SK-N-DZ (cell line): ENCODE measurements around the gene ALKBH7. TPM values are rescaled to one million over a fixed set of nuclear protein-coding genes. Genes with fewer than 3 reads are reported as not detected.
"Not testable (repeated sequence)": the region's sequence is repeated elsewhere in the genome, so short reads cannot be mapped to it uniquely, and the experiment has no call there.

ENCODE experiments used
- DNase-seq: peaks from one replicate; pipeline ENCODE4 v3.0.0-alpha.2; 2015; ENCODE audit warnings: low spot score
- polyA plus RNA-seq, 2 experiments: library from polyadenylated mRNA; depleted of rRNA; stranded (reverse); fragments of >200 nt; gene quantifications; 2 replicates each; pipeline ENCODE4 v1.2.3, GENCODE V29; 2014

The ALKBH7 gene, protein sequence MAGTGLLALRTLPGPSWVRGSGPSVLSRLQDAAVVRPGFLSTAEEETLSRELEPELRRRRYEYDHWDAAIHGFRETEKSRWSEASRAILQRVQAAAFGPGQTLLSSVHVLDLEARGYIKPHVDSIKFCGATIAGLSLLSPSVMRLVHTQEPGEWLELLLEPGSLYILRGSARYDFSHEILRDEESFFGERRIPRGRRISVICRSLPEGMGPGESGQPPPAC
- 40.8 and 48.0 TPM in 2 replicates for polyA plus RNA-seq (2014; cell fraction: cytosol; rRNA removed)
- polyA plus RNA-seq (2014; cell fraction: nucleus; rRNA removed), result 36.4 and 49.5 TPM in 2 replicates

DNA sequence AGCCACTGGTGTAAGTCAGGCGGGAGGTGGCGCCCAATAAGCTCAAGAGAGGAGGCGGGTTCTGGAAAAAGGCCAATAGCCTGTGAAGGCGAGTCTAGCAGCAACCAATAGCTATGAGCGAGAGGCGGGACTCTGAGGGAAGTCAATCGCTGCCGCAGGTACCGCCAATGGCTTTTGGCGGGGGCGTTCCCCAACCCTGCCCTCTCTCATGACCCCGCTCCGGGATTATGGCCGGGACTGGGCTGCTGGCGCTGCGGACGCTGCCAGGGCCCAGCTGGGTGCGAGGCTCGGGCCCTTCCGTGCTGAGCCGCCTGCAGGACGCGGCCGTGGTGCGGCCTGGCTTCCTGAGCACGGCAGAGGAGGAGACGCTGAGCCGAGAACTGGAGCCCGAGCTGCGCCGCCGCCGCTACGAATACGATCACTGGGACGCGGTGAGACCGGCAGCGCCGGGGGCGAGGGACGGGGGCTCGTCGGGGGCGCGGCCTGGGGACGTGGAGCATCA, at the start of gene ALKBH7:
ALKBH7 (plus strand) TSS at position 201 of the 502 bp plus-strand sequence; CDS start at position 228, 27 bp downstream.
- peak; percentile 99 for DNase-seq

DNA sequence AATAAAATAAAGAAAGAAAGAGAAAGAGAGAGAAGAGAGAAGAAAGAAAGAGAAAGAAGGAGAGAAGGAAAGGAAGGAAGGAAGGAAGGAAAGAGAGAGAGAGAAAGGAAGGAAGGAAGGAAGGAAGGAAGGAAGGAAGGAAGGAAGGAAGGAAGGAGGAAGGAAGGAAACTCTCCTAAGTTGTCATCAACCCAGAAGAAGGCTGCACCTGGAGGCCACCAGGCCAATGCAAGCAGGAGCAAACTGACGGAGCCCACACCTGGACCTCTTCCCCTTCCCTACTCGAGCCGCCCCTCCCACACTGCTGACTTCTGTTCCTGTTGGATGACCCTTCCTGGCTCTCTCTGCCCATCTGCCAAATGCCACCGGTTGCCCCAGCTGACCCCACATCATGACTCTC, 47.8 kb upstream of the ALKBH7 start:
- DNase-seq, result no peak

DNA sequence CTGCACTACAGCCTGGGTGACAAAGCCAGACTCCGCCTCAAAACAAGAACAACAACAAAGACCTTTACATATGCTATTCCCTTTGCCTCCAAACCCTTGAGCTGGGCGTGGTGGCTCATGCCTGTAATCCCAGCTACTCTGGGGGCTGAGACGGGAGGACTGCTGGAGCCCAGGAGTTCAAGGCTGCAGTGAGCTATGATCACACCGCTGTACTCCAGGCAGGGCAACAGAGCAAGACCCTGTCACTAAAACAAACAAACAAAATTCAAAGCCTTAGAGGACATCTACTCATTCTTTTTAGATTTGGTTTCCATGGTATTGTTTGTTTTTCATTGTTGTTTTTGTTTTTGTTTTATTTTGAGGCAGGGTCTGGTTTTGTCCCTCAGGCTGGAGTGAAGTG, 47.0 kb upstream of the ALKBH7 start:
- DNase-seq, result no peak

DNA sequence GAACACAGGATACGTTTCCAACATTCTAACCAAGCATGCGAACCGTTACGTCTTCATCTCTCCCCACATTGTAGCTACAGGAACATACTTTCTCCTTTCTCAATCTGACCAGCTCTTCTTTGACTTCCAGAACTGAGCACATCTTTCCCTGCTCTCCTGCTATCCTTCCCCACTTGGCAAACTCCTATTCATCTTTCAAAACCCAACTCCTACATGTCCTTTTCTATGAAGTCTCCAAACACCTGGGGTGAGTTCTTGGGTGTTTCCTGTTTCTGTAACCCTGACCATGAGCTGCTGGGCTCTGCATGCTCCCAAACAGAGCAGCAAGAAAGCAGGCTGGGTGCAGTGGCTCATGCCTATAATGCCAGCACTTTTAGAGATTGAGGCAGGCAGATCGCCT, 45.8 kb upstream of the ALKBH7 start:
- DNase-seq, result no peak

DNA sequence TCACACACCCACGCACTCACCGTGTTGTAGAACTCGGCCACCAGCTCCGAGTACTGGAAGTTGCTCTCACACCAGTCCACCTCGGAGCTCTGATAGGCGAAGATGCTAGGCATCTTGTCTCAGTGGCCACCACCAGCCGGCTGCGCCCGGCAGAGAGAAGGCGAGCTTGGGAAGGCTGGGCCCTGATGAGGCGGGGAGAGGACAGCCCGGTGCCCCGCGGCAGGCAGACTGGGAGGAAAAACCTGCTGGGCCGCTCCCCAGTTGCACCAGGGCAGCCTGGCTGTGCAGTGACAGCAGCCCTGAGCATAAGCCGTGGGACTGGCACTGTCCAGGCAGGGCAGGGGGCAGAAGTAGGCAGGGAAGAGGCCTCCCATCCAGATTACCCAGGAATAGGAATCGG, 39.2 kb upstream of the ALKBH7 start, which contains the start of gene ACER1:
ACER1 (minus strand) TSS at position 174 of the 400 bp plus-strand sequence; CDS start at position 113, 61 bp downstream.
- DNase-seq, result no peak

DNA sequence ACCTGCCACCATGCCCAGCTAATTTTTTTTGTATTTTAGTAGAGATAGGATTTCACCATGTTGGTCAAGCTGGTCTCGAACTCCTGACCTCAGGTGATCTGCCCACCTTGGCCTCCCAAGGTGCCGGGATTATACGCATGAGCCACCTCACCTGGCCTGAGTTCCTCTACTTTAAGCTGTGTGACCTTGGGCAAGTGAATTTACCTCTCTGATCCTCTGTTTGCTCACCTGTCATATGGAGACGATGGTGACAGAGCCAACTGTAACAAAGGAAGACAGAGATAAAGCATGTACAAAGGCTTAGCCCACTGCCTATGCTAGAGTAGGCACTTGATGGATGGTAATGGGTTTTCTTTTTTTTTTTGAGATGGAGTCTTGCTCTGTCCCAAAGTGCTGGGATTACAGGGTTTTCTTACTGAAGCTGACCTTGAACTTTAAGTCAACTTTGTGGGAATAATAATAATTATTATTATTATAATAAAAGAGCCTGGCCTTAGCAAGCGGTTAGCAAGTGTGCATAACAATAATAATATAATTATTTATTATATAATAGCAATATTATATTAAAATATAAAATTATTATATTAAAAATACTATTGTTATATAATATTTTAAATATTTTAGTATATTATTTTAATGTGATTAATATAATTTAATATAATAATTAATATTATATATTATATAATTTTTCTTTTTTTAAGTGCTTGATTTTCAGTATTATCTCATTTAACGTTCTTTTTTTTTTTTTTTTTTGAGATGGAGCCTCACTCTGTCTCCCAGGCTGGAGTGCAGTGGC, 37.9 kb upstream of the ALKBH7 start:
- DNase-seq, result no peak

DNA sequence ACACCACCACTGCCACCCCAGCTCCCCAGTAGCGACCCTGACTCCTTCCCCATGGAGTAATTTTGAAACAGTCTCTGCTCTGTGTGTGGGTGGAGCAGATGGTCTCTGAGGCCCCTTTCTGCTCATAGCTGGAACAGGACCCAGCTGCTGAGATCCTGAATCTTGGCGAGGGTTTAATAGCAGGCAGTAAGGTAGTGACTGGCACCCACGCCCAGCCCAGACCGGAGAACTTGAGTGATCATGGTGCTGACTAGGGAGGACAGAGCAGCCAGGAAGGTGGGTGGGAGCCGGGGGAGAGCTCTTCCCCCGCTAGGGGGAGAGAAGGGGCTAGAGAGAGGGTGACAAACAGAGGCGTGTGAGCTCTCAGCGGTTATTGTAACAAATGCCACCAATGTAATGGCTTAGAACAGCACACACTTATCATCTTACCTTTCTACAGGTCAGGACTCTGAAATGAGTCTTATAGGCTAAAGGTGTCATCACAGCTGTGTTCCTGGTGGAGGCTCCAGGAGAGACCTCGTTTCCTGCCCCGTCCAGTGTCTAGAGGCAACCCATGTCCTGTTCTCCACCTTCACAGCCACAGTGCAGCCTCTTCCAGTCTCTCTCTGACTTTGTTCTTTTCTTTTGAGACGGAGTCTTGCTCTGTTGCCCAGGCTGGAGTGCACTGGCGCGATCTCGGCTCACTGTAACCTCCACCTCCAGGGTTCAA, 31.9 kb upstream of the ALKBH7 start:
- DNase-seq, result no peak

DNA sequence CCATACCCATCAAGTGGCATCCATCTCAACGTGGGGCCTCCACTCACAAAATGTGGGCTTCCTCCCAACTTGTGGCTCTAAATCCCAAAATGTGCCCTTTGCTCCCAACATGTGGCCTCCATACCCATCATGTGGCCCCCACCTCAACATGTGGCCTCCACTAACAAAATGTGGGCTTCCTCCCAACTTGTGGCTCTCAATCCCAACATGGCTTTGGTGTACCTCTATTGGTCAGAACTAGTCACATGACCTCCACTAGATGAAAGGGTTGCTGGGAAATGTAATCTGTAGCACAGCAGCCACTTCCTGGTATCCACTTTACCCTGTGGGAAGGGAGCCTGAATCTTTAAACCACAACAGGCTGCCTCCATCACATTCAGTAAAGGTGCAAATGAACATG, 29.1 kb upstream of the ALKBH7 start:
- DNase-seq, result no peak

DNA sequence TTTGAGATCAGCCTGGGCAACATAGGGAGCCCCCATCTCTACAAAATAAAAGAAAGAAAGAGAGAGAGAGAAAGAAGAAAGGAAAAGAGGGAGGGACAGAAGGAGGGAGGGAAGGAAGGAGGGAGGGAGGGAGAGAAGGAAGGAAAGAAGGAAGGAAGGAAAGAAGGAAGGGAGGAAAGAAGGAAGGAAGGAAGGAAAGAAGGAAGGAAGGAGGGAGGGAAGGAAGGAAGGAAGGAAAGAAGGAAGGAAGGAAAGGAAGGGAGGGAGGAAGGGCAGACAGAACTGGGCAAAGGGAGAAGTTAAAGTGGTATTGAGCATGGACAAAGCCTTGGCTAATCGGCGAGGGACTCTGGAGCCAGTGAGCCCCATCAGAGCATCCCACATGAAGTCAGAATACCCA, 23.3 kb upstream of the ALKBH7 start:
- DNase-seq, result not testable (repeated sequence)

DNA sequence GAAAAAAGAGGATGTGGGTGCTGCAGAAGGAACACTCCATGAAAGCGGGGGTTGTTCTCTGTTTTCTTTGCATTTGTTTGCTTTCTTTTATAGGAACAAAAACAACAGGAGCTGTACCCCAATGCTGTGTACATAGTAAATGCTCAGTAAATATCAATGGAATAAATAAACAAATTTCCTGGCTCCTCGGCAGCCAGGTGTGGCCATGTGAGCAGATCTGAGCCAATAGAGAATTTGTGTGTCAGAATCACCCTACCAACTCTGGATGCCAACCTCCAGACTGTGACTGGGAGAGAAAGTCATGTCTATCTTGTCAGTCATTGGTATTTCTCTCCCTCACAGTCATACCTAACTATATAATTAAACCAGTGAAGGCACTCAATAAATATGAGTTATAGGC, 21.9 kb upstream of the ALKBH7 start:
- no peak for DNase-seq

DNA sequence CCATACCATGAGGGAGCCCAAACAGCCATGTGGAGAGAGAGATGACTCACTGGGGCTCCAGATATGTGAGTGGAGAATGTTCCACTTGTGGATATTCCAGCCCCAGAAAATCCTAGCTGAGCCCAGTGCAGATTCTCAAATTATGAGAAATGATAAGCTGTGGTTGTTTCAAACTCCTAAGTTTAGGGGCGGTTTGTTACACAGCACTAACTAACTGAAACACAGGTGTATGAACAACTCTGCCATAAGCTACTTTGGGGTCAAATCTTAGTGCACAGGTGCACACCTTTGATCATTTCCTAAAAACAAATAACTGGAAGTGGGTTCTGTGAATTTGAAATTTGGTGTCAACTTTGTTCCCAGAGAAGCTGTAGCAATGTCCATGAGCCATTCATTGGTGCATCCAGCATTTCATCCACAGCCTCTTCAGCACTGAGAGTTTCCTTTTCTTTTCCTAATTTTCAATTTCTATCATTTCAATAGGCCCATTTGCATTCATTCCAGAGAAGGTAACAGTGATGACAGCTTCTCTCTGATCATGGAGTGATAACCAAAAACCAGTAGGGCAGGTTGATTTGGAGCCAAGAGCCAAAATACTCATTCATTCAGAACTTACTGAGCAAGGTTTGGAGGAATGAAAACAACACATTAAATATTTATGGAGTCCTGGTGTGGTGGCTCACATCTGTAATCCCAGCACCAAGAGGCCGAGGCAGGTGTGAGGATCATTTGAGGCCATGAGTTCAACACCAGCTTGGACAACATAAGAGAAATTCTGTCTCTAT, 20.0 kb upstream of the ALKBH7 start:
- DNase-seq, result no peak

DNA sequence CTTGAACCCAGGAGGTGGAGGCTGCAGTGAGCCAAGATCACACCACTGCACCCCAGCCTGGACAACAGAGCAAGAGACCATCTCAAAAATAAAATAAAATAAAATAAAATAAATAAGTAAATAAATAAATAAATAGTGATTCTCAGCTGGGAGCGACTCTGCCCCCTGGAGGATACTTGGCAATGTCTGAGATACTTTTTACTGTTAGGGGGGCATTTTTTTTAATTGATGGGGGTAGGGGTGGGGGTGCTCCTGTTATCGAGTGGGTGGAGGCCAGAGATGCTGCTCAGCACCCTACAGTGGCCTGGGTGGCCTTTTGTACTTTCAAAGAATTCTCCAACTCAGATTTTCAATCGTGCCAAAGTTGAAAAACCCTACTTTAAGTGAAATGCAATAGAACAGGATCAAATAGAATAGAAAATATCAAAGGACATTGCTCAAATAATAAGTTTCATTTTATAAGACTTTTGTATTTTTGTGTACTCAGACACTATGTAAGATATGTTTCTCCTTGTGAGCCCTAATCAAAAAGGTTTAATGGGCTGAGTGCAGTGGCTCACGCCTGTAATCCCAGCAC, 18.4 kb upstream of the ALKBH7 start:
- no peak for DNase-seq

DNA sequence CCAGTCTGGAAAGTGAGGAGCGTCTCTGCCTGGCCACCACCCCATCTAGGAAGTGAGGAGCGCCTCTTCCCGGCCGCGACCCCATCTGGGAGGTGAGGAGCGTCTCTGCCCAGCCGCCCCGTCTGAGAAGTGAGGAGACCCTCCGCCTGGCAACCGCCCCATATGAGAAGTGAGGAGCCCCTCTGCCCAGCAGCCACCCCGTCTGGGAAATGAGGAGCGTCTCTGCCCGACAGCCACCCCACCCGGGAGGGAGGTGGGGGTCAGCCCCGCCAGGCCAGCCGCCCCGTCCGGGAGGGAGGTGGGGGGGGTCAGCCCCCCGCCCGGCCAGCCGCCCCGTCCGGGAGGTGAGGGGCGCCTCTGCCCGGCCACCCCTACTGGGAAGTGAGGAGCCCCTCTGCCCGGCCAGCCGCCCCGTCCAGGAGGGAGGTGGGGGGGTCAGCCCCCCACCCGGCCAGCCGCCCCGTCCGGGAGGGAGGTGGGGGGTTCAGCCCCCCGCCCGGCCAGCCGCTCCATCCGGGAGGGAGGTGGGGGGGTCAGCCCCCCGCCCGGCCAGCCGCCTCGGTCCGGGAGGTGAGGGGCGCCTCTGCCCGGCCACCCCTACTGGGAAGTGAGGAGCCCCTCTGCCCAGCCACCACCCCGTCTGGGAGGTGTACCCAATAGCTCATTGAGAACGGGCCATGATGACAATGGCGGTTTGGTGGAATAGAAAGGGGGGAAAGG, 17.1 kb upstream of the ALKBH7 start:
- not testable (repeated sequence) for DNase-seq

DNA sequence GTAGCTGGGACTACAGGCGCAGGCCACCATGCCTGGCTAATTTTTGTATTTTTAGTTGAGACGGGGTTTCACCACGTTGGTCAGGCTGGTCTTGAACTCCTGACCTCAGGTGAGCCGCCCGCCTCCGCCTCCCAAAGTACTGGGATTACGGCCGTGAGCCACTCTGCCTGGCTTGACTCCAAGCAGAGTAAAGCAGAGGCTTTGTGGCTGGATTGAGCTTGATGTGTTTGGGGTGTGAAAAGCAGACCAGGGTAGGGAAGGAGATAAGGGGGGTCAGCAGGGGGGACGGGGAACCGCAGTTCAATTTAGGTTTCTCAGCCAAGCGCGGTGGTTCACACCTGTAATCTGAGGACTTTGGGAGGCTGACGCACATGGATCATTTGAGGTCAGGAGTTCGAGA, 15.4 kb upstream of the ALKBH7 start:
- no peak for DNase-seq

DNA sequence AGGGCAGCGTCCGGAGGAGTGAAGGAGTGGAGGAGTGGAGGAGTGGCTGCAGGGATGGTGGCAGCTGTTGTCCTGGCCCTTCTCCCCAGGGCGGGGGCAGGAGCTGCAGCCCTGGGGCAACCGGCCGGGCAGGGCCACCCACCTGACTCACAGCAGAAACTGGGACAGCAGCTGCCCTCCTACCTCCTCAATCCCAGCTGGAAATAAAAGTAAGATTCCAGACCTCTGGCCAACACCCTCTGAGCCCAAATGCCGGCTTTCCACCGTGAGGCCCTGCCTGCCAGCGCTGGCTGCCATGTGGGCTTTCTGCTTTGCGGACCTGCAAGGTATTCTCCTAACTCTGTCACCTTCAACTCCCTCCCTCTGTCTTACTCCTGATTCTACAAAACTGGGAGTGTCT, 14.6 kb upstream of the ALKBH7 start:
- DNase-seq, result no peak

DNA sequence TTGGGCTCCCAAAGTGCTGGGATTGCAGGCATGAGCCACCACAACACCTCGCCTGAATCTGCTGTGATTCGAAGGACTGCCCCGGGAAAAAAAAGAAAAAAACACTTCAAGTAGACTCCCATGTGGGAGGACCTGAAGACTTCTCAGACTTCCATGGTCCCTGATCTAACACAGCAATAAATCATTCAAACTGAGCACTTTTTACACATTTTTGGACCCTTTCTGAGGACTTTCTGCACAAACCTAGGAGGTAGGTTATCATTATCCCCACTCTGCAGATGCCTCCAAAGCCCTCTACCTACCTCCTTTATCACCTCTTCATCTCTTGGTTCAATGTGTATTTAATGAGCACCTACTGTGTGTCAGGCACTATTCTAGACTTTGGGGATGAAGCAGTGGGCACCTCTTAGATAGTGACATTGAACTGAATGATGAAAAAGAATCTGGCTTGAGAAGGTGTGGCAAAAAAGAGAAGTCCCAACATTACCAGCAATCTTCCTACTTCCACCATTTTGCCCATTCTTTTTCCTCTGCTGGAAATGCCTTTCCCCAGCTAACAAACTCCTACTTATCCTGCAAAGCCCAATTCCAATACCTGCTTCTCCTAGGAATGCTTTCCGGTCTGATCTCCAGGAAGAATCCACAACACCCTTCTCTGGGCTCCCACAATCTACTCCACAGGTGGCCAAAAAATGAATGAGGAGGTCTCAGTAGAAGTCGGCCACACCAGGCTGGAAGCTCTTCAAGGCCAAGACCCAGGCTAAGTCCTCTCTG, 12.8 kb upstream of the ALKBH7 start:
- no peak for DNase-seq

DNA sequence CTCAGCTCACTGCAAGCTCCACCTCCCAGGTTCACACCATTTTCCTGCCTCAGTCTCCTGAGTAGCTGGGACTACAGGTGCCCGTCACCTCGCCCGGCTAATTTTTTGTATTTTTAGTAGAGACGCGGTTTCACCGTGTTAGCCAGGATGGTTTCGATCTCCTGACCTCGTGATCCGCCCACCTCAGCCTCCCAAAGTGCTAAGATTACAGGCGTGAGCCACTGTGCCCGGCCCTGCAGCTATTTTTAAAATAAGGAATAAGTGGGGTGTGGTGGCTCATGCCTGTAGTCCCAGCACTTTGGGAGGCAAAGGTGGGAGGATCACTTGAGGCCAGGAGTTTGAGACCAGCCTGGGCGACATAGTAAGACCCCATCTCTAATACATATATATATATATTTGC, 12.1 kb upstream of the ALKBH7 start:
- DNase-seq, result not testable (repeated sequence)

DNA sequence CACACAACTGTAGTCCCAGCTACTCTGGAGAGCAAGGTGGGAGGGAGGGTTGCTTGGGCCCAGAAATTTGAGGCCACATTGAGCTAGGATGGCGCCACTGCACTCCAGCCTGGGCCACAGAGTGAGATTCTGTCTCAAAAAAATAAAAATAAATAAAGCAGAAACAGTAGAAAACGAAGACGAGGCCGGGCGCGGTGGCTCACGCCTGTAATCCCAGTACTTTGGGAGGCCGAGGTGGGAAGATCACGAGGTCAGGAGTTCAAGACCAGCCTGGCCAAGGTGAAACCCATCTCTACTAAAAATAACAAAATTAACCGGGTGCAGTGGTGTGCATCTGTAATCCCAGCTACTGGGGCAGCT, 11.8 kb upstream of the ALKBH7 start:
- not testable (repeated sequence) for DNase-seq

DNA sequence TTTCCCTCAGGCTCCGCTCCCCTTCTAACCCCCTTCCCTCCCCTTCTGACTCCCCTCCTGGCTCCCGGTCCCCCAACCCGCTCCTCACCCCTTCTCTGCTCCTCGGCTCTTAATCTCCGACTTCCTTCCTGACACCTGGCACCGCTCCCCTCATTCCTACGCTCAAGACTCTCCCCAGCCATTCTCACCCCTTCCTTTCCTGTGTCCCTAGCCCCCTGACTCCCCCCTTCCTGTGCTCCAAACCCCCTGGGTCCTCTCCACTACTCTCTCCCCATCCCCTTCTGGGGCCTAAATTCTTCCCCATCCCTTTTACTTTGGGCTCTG, 10.6 kb upstream of the ALKBH7 start:
- DNase-seq, result no peak

DNA sequence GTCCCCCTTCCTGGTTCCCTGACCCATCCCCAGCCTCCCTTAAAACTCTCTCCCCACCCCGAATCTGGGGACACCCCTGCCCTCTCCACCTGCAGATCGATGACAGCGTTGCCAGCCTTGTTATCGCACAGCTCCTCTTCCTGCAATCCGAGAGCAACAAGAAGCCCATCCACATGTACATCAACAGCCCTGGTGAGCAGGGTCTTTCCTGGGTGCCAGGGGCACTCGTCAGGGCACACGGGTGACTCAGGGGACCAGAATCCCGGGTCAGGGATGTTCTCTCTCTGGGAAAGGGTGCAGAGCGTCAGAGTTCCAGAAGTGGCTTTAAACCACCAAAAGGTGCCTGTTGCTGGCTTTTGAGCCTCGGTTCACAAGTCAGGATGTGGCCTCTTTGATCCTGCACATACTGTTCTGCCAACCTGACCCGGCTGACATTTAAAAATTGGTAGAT, 10.2 kb upstream of the ALKBH7 start:
- DNase-seq, result no peak
